HG03095 (cell line): ENCODE measurements around the gene WNT3A.
A peak's percentile ranks its signal among the peaks of the same experiment; 100 is the strongest.

Experiments used
- ATAC-seq: cut with Tn5 transposase; IDR thresholded peaks from one replicate; pipeline ENCODE4 v1.9.1; 2021; ENCODE audit warnings: moderate library complexity; ENCODE audit not compliant: unreplicated experiment

WNT3A gene

DNA sequence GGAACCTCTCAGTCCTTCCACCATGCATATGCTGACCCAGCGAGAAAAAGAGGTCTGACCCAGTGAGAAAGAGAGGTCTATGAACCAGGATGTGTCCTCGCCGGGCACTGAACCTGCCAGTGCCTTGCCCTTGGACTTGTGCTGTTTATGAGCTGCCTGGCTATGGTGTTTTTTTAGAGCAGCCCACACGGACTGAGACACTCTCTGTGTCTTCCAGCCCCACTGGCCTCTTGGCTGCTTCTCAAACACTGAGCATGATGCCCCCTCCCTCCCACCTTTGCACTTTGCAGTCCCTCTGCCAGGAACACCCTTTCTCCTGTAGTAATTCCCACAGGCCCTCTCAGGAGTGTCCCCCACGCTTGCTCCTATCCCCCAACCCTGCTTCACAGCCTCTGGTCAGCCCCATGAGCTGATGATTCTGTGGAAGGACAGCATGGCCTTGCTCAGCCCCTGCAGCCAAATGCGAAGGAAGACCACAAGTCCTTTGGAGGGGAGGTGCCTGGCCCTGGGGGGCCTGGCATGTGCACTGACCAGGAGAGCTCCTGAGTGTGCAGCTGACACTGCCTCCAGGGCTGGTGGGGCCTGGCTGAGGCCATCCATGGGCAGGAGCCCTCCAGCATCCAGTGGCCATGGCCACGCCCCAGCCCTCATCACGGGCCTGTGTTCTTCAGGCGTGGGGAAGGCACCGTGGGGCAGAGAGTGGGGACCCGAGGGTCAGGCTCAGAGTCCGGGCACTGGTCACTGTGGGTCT lies 23.8 kb downstream of the WNT3A start:
- ATAC-seq, result no peak

DNA sequence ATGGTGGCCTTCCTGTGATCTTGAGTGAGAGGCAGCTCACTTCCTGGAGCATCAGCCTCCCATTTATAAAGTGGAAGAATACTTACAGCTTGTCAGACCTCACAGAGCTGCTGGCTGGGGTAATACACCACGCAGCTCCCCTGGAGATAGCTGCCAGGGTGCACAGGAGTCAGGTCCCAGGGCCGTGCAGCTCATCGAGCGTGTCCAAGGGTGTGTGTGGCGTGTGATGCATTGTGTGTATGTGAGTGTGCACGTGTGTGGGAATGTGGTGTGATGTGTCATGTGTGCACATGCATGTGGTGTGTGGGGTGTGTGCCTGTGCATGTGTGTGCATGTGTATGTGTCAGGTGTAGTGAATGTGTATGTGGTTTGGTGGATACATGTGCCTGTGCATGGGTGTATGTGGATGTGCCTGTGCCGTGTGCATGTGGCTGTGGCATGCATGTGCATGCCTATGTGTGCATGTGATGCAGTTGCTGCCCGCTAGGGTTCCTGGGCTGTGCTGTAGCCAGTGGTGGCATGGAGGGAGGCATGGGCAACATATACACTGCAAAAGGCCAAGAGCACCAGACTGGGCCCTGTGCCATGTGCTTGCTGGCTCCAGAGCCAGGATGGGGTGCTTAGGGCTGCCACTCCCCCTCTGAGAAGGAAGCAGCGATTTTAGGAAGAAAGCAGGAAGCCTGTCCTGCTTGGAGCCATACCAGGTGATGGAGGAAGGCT lies 24.6 kb downstream of the WNT3A start:
- ATAC-seq, result no peak

DNA sequence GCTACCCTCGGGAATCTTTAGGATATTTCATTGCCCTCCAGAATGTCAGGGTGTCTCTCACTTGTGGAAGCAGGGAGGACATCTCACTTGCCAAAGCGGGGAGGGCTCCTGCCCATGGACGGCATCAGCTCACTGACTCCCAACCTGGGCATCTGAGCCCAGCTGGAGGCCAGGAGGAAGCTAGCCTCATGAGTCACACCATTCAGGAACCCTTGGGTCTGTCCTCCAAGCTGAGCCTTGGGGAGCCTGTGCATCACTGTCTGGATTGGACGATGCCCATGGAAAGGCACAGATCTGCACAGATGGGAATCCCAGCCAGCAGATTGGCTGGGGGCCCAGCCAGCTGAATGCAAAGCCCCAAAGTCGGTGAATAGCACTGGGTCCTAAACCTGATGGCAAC lies 25.2 kb downstream of the WNT3A start:
- ATAC-seq, result no peak

DNA sequence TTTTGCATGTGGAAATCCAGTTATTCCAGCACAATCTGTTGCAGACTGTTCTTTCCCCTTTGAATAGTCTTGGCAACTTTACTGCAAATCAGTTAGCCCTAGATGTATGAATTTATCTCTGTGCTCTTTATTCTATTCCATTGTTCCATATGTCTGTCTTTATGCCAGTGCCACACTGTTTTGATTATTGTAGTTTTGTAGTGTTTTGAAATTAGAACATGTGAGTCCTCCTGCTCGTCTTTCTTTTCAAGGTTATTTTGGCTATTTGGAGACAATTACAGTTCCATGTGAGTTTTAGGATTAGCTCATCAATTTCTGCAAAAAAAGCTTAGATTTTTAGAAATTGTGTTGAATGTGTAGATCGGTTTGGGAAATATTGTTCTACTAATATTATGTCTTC lies 26.6 kb downstream of the WNT3A start:
- no peak for ATAC-seq

DNA sequence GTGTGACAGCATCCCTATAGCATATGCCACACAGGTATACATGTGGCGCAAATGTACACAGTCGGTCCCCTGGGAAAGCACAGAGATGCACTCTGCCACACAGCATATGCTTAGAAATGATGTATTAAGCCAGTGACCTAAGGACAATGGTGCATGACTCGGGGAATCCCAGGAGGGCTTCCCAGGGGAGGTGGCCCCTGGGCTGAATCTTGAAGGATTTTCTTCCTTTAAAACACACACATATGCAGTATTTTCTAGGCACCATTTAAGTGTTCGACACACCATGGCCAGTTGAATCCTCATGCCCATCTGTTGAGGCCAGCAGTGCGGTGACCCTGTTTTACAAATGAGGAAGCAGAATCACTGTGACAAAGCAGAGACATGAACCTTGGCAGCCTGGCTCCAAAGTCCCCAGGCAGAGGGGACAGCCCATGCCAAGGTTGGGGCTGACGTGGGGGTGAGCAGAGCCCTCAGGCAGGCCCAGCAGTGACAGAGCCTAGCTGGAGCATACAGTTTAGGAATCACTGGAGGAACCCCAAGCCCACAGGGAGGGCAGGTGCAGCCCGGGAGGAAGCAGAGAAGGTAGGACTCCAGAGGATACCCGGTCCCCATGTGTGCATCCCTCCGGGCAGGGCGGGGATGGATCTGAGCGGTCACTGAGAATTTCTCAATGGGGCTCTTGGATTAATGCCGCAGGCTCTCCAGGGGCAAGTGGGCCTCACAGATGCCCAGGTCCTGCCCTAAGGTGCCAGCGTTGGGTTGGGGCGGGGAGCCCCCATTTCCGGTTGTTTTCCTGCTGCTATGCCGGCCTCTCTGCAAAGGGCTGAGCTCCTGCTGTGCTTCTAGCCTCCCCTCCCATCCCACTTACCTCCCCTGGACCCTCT lies 28.4 kb downstream of the WNT3A start:
- no peak for ATAC-seq

DNA sequence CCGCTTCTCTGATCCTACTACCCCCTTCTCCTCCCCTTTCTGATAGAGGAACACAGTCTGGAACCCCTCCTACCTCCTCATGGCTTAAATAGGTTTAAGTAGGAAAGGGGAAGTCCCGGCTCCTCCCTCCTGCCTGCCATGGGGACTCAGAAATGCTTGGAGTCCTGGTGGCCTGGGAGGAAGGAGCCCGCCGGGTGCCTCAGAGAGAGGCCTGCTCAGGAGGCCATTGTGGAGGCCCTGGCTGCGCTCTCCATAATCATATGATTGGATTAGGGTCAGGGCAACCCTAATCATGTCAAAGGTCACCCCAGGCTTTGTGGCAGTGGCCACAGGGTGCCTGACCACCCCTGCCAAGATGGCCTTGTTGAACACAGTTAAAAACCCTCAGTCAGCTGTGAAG lies 29.0 kb downstream of the WNT3A start:
- ATAC-seq, result no peak

DNA sequence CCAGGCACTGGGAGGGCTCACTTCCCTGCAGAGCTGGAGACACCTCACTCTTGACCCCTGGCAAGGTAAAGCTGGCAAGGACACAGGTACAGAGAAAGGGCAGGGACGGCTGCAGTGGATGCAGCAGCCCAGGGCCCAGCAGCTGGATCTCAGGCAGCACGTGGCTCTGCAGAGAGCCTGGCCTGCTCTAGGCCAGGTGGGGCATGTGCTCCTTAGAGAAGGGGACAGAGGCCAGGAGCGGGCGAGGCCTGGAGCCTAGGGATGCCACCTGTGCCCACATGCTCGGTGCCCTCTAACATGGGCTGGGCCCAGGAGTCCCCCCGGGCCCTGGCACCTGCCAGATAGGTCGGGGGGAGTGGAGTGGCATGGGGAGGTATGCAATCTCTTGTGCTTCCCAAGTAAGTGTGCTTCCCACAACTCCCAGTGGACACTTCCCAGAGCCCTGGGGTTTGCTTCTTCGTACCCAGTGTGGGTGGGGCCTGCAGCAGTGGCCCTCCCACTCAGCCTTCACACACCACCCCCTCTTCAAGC lies 30.0 kb downstream of the WNT3A start:
- ATAC-seq, result no peak

DNA sequence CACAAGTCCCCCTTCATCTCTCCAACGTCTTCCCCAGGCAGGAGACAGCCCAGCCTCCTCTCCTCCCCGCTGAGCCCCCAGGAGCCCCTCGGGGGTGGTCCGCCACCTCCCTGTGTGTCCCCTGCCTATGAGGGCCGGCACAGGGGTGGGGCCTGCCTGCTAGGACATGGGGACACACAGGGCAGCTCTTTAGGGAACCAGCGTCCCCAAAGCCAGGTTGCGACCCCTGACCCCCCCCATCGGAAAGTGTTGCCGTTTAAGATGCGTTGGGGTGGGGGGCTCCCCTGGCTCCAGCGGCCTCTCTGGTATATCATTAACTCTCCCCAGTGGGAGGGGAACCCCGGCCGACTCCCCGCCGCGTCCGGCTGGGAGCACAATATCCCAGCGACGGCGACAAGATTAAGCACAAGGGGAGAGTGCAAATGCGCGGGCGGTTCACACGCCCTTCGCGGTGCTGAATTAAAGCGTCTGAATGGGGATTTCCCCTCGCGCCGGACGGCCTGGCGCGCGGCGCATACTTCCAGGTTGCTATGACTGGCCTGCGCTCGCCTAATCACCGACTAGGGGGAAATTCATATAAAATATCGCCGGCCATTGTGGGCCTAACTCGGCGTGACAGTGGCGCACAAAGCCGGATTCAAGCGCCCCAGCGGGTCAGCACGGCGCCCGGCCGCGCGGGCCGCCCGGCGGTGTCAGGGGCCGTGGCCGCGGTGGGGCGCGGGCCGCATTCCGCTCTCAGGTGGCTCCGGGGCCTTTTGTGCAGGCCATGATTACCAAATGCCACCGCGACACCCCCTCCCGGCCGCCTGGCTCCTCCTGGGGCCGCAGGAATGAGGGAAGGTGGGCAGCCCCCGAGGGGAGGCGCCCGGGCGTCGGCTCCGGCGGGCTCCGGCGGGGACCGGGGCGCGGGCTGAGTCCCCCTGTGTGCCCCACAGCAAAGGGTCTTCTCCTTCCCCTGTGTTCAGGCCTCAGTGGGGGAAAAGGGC lies 30.9 kb downstream of the WNT3A start:
- peak; percentile 92 for ATAC-seq

DNA sequence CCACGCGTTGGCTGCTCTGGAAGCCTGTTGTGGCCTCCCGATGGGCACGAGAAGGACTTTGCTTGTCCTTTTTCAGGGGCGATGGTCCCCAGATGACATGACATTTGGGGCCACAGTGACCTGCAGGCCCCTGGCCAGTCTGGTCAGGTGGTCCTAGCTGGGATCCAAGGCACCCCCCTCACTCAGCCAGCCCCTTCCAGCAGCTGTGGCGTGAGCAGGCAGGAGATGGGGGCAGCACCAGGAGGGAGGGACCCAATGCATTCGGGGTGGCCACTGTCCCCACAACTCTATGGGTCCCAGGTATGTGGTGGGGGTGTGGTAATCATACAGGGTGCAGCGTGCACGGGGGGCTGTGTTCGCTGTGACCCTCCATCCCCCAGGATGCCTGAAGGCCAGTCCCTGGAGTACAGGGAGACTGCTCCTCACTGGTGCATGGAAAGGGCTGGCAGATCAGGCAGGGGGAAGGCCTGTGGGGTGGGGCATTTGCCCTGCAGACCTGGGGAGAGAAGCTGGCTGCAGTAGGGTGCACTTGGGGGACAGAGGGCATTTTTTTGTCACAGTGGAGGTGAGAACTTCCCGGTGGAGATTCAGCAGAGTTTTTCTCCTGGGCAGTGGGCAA lies 31.7 kb downstream of the WNT3A start:
- ATAC-seq, result no peak

DNA sequence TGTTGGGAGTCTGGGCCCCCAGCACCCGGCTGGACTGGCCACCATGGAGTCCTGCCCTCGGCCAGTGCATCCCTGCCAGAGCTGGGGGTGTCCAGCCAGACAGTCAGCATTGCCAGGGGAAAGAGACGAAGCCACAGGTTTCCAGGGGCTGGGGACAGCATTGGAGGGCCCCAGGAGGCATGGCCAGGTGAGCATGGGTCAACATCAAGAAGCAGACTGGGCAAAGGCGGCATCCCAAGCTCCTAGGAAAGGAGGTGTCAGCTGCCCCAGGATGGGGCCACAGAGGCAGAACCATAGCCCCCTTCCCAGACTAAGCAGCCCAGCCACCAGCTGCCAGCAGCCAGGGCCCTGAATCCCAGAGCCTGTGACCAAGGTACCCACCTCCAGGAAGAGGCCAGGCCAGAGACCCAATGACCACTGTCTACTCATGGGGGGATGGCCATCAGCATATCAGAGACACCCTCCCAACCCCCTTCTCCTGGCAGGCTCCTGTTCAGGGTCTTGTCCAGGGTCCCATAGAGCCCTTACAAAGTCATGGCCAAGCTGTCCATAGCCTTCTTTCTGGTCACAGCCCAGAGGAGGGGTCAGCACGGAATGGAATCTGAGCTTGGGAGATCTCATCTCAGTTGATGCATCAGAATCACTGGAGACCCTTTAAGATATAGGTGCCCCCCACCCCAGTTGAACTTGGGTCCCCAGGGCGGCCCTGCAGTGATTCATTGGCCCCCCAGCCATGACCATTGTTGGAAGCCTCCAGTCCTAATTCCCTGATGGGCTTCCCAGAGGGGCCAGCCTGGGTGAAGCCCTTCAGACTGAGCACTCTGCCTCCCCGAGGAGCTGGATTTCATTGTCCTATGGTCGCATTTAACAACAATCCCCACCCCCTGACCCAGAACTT lies 32.5 kb downstream of the WNT3A start:
- ATAC-seq, result no peak

DNA sequence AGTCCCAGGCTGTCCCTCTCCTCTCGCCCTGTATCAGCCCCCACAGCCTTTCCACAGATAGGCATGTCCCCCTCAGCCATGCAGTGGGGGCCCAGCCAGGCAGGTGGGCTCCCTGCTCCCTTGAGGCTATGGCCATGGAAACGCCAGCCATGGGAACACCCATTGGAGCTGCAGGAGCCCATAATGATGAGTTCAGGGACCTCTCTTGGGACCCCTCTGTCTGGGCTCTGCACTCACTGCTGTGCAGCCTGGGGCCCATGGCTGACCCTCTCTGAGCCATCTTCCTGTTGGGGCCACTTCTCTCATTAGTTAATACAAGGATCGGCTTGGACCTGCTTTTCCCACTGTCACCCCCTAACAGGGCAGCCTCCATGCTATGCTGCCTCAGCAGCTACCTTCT lies 33.2 kb downstream of the WNT3A start:
- ATAC-seq, result no peak

DNA sequence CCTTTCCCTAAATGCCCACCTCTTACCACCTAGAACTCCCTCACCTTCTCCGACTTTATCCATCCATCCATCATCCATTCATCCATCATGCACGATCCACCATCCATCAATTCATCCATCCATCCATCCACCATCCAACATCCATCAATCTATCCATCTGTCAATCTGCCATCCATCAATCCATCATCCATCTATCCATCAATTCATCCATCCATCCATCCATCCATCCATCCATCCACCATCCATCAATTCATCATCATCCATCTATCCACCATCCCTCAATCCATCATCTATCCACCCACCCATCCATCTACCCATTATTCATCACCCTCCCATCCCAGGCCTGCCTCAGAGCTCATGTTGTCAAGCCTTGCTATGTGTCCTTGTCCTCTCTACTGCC lies 34.5 kb downstream of the WNT3A start:
- ATAC-seq, result no peak

DNA sequence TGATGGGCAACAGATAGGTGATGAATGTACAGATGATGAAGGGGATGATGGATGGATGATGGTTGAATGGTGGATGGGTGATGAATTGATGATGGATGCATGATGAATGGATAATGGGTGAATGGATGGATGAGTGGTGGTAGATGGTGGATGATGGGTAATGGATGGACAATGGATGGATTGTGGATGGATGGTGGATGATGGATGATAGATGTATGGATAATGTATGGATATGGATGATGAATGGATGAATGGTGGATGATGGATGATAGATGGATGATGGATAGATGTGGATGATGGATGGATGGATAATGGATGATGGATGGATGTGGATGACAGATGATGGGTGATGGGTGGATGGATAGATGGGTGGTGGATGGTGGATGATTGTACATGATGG lies 35.7 kb downstream of the WNT3A start:
- no peak for ATAC-seq

DNA sequence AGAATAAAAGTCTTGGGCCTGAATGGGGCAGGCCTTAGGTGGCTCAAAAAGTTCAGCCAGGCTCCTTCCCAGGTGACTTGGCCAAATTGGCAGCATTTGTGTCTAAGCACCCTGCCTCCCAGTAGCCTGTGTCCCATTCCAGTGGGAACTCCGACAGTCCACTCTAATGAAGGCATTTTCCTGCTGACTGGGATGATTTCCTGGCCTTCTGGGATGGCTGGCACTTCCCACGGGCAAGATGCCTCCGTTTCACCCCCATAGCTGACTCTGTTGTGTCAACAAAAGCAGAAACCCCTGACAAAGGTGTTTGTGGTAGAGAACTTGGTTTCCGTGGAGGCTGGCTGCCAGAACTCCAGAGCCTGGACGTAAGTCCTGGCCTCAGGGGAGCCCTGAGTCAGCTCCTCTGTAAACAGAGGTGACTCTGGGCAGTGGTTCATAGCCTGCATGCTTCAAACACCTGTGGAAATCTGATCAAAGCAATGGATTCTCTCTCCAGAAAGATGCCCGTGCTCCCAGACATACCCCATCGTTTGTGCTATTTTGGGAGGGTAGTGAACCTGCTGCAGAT lies 36.6 kb downstream of the WNT3A start:
- no peak for ATAC-seq

DNA sequence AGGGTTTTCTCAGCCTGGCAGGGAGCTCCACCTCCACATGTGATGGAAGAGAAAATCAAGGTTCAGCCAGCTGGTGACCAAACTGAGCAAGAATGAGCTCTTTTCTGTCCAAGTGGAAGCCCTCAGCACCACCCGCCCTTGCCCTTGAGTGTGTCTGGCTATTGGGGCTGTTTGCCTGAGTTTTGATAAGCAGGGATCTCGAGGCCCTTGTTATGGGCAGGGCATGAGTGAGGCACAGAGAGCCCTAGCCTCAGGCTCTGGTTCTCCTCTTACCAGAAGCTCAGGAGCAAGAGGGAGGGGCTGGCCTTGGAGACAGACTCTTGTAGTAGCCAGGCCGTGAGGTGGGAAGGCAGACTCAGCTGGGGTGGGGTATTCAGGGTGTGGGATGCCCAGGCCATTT lies 38.2 kb downstream of the WNT3A start:
- ATAC-seq, result no peak

DNA sequence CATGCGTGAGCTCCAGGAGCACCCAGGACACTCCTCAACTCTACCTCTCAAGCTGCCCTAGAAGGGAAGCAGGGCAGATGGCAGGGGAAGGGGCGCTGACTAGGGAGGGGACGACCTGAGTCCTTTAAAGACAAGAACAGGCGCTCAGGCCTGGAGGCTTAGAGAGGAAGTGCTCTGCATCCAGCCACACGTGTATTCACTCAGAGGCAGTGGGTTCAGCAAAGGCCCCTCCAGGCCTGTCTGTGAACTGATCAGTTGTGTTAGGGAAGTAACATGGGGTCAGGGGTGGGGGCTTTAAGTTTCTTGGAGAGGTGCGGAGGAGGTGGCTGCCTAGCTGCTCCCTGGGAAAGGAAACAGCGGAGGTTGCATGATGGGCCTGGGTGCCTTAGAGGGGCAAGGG lies 38.6 kb downstream of the WNT3A start:
- no peak for ATAC-seq

DNA sequence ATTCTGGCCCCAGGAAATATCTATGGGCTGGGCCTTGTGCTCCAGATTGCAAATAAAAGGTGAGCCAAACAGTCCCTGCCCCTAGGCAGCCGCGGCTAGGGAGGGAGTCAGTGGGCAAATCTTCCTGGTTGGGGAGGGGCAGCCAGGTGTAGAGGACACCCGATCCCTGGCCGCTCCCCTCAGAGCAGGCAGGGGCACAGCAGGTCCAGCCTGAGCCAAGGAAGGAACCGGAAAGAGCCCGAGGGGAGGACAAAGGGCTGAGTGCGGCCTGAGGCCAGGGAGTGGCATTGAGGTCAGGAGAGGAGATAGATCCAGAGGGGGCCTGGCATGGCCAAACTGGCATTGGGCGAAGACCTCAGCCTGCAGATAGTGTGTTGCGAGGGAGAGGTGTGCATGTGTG lies 39.1 kb downstream of the WNT3A start:
- no peak for ATAC-seq

DNA sequence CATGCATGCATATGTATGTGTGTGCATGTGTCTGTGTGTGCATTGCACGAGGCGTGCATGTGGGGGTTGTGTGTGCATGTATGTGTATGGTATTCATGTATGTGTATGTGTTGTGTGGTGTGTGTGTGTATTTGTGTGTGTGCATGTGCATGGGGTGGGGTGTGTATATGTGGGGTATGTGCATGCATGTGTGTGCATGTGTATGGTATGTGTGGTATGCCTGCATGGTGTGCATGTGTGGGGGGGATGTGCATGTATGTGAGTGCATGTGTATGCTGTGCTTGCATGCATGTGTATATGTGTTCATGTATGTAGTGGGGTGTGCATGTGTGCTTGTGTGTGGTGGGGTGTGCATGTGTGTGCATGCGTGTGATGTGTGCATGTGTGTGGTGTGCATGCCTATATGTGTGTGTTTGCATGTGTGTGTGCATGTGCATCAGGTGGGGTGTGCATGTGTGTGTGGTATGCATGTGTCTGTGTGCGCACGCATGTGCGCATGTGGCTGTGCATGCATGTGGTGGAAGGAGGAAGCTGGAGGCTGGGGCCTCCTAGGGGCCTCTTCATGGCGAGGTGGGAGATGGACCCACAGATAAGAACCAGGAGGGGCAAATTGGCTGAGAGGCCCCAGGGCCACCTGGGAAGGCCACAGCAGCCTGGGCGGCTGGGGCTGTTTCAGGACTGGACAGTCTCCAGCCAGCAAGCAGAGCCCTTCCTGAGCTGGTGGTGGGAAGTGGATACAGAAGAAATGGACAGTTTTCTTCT lies 39.8 kb downstream of the WNT3A start:
- ATAC-seq, result no peak
